ENCODE data around the gene IDH3A. TPM values are rescaled to one million over a fixed set of nuclear protein-coding genes. Genes with fewer than 3 reads are reported as not detected.
A peak's percentile ranks its signal among the peaks of the same experiment; 100 is the strongest.

IDH3A gene
- total RNA-seq, 4 donors from 2014 or later, result 102 to 175 (median 118) TPM

DNA sequence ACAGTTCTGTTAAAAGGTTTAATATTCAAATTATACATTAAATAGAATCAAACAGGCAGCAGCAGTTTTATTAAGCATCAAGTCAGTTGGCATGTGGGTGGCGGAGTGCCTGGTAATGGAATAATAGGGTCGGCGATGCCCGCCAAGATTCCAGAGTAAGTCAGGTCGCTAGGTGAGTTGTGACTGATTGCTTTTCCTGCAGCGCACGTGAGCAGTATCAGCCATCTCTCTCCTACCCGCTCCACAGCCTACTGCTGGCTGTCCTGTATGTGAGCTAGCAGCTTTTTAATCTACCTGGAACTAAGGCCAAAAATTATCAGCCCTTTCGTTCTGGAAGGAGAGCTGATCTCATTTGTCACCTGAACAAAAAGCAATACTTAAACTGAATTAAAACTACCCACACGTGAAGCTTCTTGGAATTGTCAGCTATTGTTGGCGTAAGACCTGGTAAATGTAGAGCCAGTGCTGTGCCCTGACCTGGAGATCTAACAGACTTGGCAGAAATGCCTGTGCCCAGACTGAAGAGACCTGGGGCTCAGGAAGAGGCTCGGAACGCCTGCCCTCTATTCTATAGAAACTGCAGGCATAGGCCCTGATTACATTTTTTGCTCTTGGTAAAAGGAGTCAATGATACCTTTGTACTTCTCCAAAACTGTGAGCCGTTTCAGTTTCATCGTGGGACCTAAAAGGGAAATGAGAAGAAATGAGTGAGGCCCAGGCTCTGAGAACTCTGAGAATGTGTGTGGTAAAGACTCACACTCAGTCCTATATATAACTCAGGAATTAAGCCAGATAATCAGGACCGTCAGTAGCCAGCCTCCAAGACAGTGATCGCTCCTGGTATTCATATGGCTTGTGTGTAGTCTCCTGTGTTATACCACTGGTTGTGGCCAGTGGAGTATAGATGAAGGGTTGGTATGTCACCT lies 21.9 kb downstream of the IDH3A start:
- peaks cover 0 to 68% (median 0%) of the 10 kb centered on the region in 3 donors for H3K36me3 ChIP-seq
- peaks cover 0 to 30% (median 9%) of the 10 kb centered on the region in 4 donors for H3K4me1 ChIP-seq
- TF ChIP-seq CTCF (IDR thresholded peaks at IDR 0.05), result no peak
- TF ChIP-seq POLR2A (IDR thresholded peaks at IDR 0.05), result no peak
- no peaks in the 10 kb centered on the region for H3K9me3 ChIP-seq
- DNase-seq, result peak in 1 of 3 donors; percentile 50
- no peak overlapping the region for H3K4me3 ChIP-seq
- peak overlapping the region in 2 of 4 donors; percentile 14 to 50 for H3K27ac ChIP-seq
- no peaks in the 10 kb centered on the region for H3K27me3 ChIP-seq

DNA sequence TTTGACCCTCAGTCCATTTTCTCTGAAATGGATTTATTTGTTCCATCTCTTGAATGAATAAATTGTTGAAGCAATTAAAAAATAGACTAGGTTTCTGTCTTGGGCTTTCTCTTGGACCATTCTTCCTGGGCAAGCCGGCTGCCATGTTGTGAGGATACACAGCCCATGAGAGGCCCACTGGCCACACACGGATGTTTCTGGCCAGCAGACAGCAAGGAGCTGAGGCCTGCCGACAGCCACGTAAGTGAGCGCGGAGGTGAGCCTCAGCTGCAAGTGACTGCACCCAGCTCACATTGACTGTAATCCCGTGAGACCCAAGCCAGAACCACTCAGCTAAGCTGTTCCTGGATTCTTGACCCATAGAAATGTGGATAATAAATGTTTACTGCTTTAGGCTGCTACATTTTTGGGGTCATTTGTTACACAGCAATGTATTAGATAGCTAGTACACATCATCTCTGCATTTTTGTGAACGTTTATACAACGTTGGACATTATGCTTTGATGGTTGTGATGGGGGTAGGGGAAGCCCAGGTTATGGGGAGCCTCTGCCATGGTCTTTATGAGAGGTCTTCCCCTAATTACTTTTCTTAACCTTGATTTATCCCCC lies 22.8 kb downstream of the IDH3A start:
- Histone ChIP-seq H3K4me3 (no peak overlapping the region), H3K9me3 (no peaks in the 10 kb centered on the region), H3K27ac (peak overlapping the region in 1 of 4 donors; percentile 50), H3K36me3 (peaks cover 0 to 60% (median 0%) of the 10 kb centered on the region in 3 donors), H3K4me1 (peaks cover 0 to 30% (median 9%) of the 10 kb centered on the region in 4 donors), H3K27me3 (no peaks in the 10 kb centered on the region)
- TF ChIP-seq CTCF (IDR thresholded peaks at IDR 0.05) (no peak), POLR2A (IDR thresholded peaks at IDR 0.05) (no peak)
- DNase-seq, result peak in 1 of 3 donors; percentile 12

DNA sequence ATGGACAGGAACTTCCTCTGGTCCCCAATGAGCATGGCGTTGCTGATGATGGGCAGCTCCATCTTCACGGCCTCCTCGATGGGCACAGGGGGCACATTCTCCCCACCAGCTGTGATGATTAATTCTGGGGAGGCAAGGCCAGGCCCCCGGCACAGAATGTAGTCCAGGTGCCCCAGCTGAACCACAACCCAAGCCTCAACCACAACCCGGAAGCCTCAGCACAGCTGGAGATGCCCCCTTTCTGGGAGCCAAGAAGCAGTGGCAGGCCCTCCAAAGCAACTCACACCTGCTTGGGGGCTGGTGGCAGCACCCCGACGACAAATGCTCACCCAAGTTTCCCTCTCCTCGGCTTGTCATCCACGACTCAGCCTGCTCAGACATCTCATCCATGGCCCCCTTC lies 25.2 kb downstream of the IDH3A start:
- DNase-seq, result peak in 2 of 3 donors; percentile 65 to 71
- H3K36me3 ChIP-seq, result peaks cover 0 to 35% (median 0%) of the 10 kb centered on the region in 3 donors
- peaks cover 0 to 26% (median 4%) of the 10 kb centered on the region in 4 donors for H3K4me1 ChIP-seq
- peak overlapping the region in 1 of 4 donors; percentile 53 for H3K27ac ChIP-seq
- no peak overlapping the region for H3K4me3 ChIP-seq
- TF ChIP-seq CTCF (IDR thresholded peaks at IDR 0.05) (no peak), POLR2A (IDR thresholded peaks at IDR 0.05) (no peak)
- H3K27me3 ChIP-seq, result no peaks in the 10 kb centered on the region
- H3K9me3 ChIP-seq, result no peaks in the 10 kb centered on the region

GRCh38 chr15:78175330-78175729 lies 26.2 kb downstream of the IDH3A start:
- H3K4me1 ChIP-seq, result peaks cover 0 to 26% (median 4%) of the 10 kb centered on the region in 4 donors
- no peak for DNase-seq
- no peak overlapping the region for H3K4me3 ChIP-seq
- no peaks in the 10 kb centered on the region for H3K9me3 ChIP-seq
- no peak for TF ChIP-seq POLR2A (IDR thresholded peaks at IDR 0.05)
- no peak for TF ChIP-seq CTCF (IDR thresholded peaks at IDR 0.05)
- no peaks in the 10 kb centered on the region for H3K27me3 ChIP-seq
- H3K36me3 ChIP-seq, result peaks cover 0 to 26% (median 0%) of the 10 kb centered on the region in 3 donors
- no peak overlapping the region for H3K27ac ChIP-seq

GRCh38 chr15:78177447-78177873 lies 28.3 kb downstream of the IDH3A start:
- no peaks in the 10 kb centered on the region for H3K9me3 ChIP-seq
- H3K4me1 ChIP-seq, result peaks cover 0 to 18% (median 4%) of the 10 kb centered on the region in 4 donors
- H3K27me3 ChIP-seq, result no peaks in the 10 kb centered on the region
- no peak for TF ChIP-seq POLR2A (IDR thresholded peaks at IDR 0.05)
- peak in 5 of 6 experiments; percentile 14 to 71 (median 50) for TF ChIP-seq CTCF (IDR thresholded peaks at IDR 0.05)
- no peak overlapping the region for H3K4me3 ChIP-seq
- peaks cover 0 to 5% (median 0%) of the 10 kb centered on the region in 3 donors for H3K36me3 ChIP-seq
- peak; percentile 40 to 70 (median 66) for DNase-seq
- H3K27ac ChIP-seq, result no peak overlapping the region
